ENCODE results near the gene DAP. TPM values are rescaled to one million over a fixed set of nuclear protein-coding genes. Genes with fewer than 3 reads are reported as not detected.

Gene DAP
- 175 and 176 TPM in 2 replicates for polyA plus RNA-seq (2013)

GRCh38 chr5:10761185-10761932 is at the start of gene DAP:
Gene DAP, minus strand, starts transcription at chr5:10761234. Its CDS starts 166 bp downstream, at chr5:10761068.
- Histone ChIP-seq H2BK120ac (ENCODE audit: insufficient read depth, low read length, poor library complexity) (peak within 1 kb of the TSS; percentile 98), H4K91ac (ENCODE audit: low read depth, low read length) (peak within 1 kb of the TSS; percentile 99), H3K27me3 (ENCODE audit: insufficient read depth, low read length) (no peaks in the 10 kb centered on the region), H3K9ac (ENCODE audit: low read length) (peak within 1 kb of the TSS; percentile 85), H2AK5ac (ENCODE audit: low read length) (peak within 1 kb of the TSS; percentile 60), H2BK12ac (ENCODE audit: low read length) (peak within 1 kb of the TSS; percentile 80), H3K4me3 (ENCODE audit: low read depth, low read length) (peak within 1 kb of the TSS; percentile 93), H3K9me3 (ENCODE audit: insufficient read depth, low read depth, low read length) (no peaks in the 10 kb centered on the region), H3K27ac (ENCODE audit: low read depth, low read length) (peak within 1 kb of the TSS; percentile 98), H2BK5ac (ENCODE audit: low read depth, low read length, poor library complexity) (peak within 1 kb of the TSS; percentile 95), H3K79me2 (ENCODE audit: control insufficient read depth, insufficient read depth, low read length, poor library complexity) (peaks cover 19% of the 10 kb centered on the region), H3K36me3 (ENCODE audit: control insufficient read depth in 1 of 2, insufficient read depth in 2 of 2, low read length in 2 of 2) (peaks cover 3 to 10% of the 10 kb centered on the region in 2 experiments), H2AFZ (ENCODE audit: insufficient read depth, low read length, poor library complexity) (peak within 1 kb of the TSS; percentile 95), H3K4me2 (ENCODE audit: low read length) (peak within 1 kb of the TSS; percentile 89), H4K8ac (ENCODE audit: low read depth, low read length) (peak within 1 kb of the TSS; percentile 100), H3K18ac (ENCODE audit: low read length) (peak within 1 kb of the TSS; percentile 96), H4K12ac (ENCODE audit: low read depth, low read length) (peak within 1 kb of the TSS; percentile 93), H3K79me1 (ENCODE audit: low read length) (peaks cover 22% of the 10 kb centered on the region), H3K4ac (ENCODE audit: low read depth, low read length) (peak within 1 kb of the TSS; percentile 93), H3K23ac (ENCODE audit: low read length) (no peak within 1 kb of the TSS), H3K4me1 (ENCODE audit: control insufficient read depth in 1 of 2, insufficient read depth in 2 of 2, low read length in 2 of 2) (peaks cover 19 to 26% of the 10 kb centered on the region in 2 experiments), H3K14ac (ENCODE audit: low read length) (peak within 1 kb of the TSS; percentile 99)
- no CpG with 5 or more reads among the region's 79 CpGs for WGBS (ENCODE audit: extremely low coverage, insufficient coverage, insufficient read length)
- DNase-seq: peak; percentile 80 to 95

- Histone ChIP-seq H2AK5ac (ENCODE audit: low read length) (no peak overlapping the region), H3K4me3 (ENCODE audit: low read depth, low read length) (no peak overlapping the region), H3K9ac (ENCODE audit: low read length) (no peak overlapping the region), H4K8ac (ENCODE audit: low read depth, low read length) (no peak overlapping the region), H3K23ac (ENCODE audit: low read length) (no peak overlapping the region), H3K27me3 (ENCODE audit: insufficient read depth, low read length) (no peaks in the 10 kb centered on the region), H3K18ac (ENCODE audit: low read length) (no peak overlapping the region), H2BK12ac (ENCODE audit: low read length) (no peak overlapping the region), H3K9me3 (ENCODE audit: insufficient read depth, low read depth, low read length) (no peaks in the 10 kb centered on the region), H3K79me2 (ENCODE audit: control insufficient read depth, insufficient read depth, low read length, poor library complexity) (no peaks in the 10 kb centered on the region), H3K4me2 (ENCODE audit: low read length) (no peak overlapping the region), H4K91ac (ENCODE audit: low read depth, low read length) (no peak overlapping the region), H3K4me1 (ENCODE audit: control insufficient read depth in 1 of 2, insufficient read depth in 2 of 2, low read length in 2 of 2) (no peaks in the 10 kb centered on the region), H3K14ac (ENCODE audit: low read length) (no peak overlapping the region), H4K12ac (ENCODE audit: low read depth, low read length) (no peak overlapping the region), H3K4ac (ENCODE audit: low read depth, low read length) (no peak overlapping the region), H2BK5ac (ENCODE audit: low read depth, low read length, poor library complexity) (no peak overlapping the region), H2AFZ (ENCODE audit: insufficient read depth, low read length, poor library complexity) (no peak overlapping the region), H3K79me1 (ENCODE audit: low read length) (no peaks in the 10 kb centered on the region), H3K27ac (ENCODE audit: low read depth, low read length) (no peak overlapping the region), H2BK120ac (ENCODE audit: insufficient read depth, low read length, poor library complexity) (no peak overlapping the region), H3K36me3 (ENCODE audit: control insufficient read depth in 1 of 2, insufficient read depth in 2 of 2, low read length in 2 of 2) (no peaks in the 10 kb centered on the region)
- no CpG with 5 or more reads among the region's 3 CpGs for WGBS (ENCODE audit: extremely low coverage, insufficient coverage, insufficient read length)
- DNase-seq: no peak
Measured at GRCh38 chr5:10808347-10809226, 47.6 kb upstream of the DAP start.

- H4K8ac ChIP-seq (ENCODE audit: low read depth, low read length): no peak overlapping the region
- no peak overlapping the region for H4K91ac ChIP-seq (ENCODE audit: low read depth, low read length)
- WGBS (ENCODE audit: extremely low coverage, insufficient coverage, insufficient read length): no CpG with 5 or more reads among the region's 9 CpGs
- no peak for DNase-seq
- no peak overlapping the region for H3K23ac ChIP-seq (ENCODE audit: low read length)
- no peak overlapping the region for H4K12ac ChIP-seq (ENCODE audit: low read depth, low read length)
- no peak overlapping the region for H3K27ac ChIP-seq (ENCODE audit: low read depth, low read length)
- no peak overlapping the region for H3K4ac ChIP-seq (ENCODE audit: low read depth, low read length)
- no peaks in the 10 kb centered on the region for H3K9me3 ChIP-seq (ENCODE audit: insufficient read depth, low read depth, low read length)
- H3K79me1 ChIP-seq (ENCODE audit: low read length): no peaks in the 10 kb centered on the region
- H3K14ac ChIP-seq (ENCODE audit: low read length): no peak overlapping the region
- no peak overlapping the region for H2BK120ac ChIP-seq (ENCODE audit: insufficient read depth, low read length, poor library complexity)
- H3K27me3 ChIP-seq (ENCODE audit: insufficient read depth, low read length): no peaks in the 10 kb centered on the region
- no peak overlapping the region for H2AFZ ChIP-seq (ENCODE audit: insufficient read depth, low read length, poor library complexity)
- H3K79me2 ChIP-seq (ENCODE audit: control insufficient read depth, insufficient read depth, low read length, poor library complexity): no peaks in the 10 kb centered on the region
- no peak overlapping the region for H2BK12ac ChIP-seq (ENCODE audit: low read length)
- H3K36me3 ChIP-seq (ENCODE audit: control insufficient read depth in 1 of 2, insufficient read depth in 2 of 2, low read length in 2 of 2): no peaks in the 10 kb centered on the region
- H2AK5ac ChIP-seq (ENCODE audit: low read length): no peak overlapping the region
- H3K18ac ChIP-seq (ENCODE audit: low read length): no peak overlapping the region
- no peak overlapping the region for H3K4me2 ChIP-seq (ENCODE audit: low read length)
- H3K9ac ChIP-seq (ENCODE audit: low read length): no peak overlapping the region
- H3K4me3 ChIP-seq (ENCODE audit: low read depth, low read length): no peak overlapping the region
- H3K4me1 ChIP-seq (ENCODE audit: control insufficient read depth in 1 of 2, insufficient read depth in 2 of 2, low read length in 2 of 2): no peaks in the 10 kb centered on the region
- H2BK5ac ChIP-seq (ENCODE audit: low read depth, low read length, poor library complexity): no peak overlapping the region
Measured at GRCh38 chr5:10801931-10802666, 41.1 kb upstream of the DAP start.

- H3K23ac ChIP-seq (ENCODE audit: low read length): no peak overlapping the region
- no peak overlapping the region for H2BK5ac ChIP-seq (ENCODE audit: low read depth, low read length, poor library complexity)
- H3K4me1 ChIP-seq (ENCODE audit: control insufficient read depth in 1 of 2, insufficient read depth in 2 of 2, low read length in 2 of 2): no peaks in the 10 kb centered on the region
- H3K27ac ChIP-seq (ENCODE audit: low read depth, low read length): no peak overlapping the region
- no peak overlapping the region for H2AFZ ChIP-seq (ENCODE audit: insufficient read depth, low read length, poor library complexity)
- no peak for DNase-seq
- H3K18ac ChIP-seq (ENCODE audit: low read length): no peak overlapping the region
- H3K4me3 ChIP-seq (ENCODE audit: low read depth, low read length): no peak overlapping the region
- H3K79me1 ChIP-seq (ENCODE audit: low read length): no peaks in the 10 kb centered on the region
- H2BK120ac ChIP-seq (ENCODE audit: insufficient read depth, low read length, poor library complexity): no peak overlapping the region
- H4K91ac ChIP-seq (ENCODE audit: low read depth, low read length): no peak overlapping the region
- no peak overlapping the region for H4K8ac ChIP-seq (ENCODE audit: low read depth, low read length)
- no peak overlapping the region for H4K12ac ChIP-seq (ENCODE audit: low read depth, low read length)
- no peak overlapping the region for H3K9ac ChIP-seq (ENCODE audit: low read length)
- H2AK5ac ChIP-seq (ENCODE audit: low read length): no peak overlapping the region
- H3K27me3 ChIP-seq (ENCODE audit: insufficient read depth, low read length): no peaks in the 10 kb centered on the region
- no peaks in the 10 kb centered on the region for H3K36me3 ChIP-seq (ENCODE audit: control insufficient read depth in 1 of 2, insufficient read depth in 2 of 2, low read length in 2 of 2)
- H3K4ac ChIP-seq (ENCODE audit: low read depth, low read length): no peak overlapping the region
- no peaks in the 10 kb centered on the region for H3K79me2 ChIP-seq (ENCODE audit: control insufficient read depth, insufficient read depth, low read length, poor library complexity)
- H3K14ac ChIP-seq (ENCODE audit: low read length): no peak overlapping the region
- H3K9me3 ChIP-seq (ENCODE audit: insufficient read depth, low read depth, low read length): no peaks in the 10 kb centered on the region
- H3K4me2 ChIP-seq (ENCODE audit: low read length): no peak overlapping the region
- no peak overlapping the region for H2BK12ac ChIP-seq (ENCODE audit: low read length)
- WGBS (ENCODE audit: extremely low coverage, insufficient coverage, insufficient read length): no CpG with 5 or more reads among the region's 3 CpGs
Measured at GRCh38 chr5:10800852-10801251, 39.8 kb upstream of the DAP start.

Data from trophoblast cell (in vitro differentiated cells and primary cell).